HTR-8/SVneo (cell line): Measurements from ENCODE around the gene PSTPIP2.

Experiments used
- DNase-seq: peaks from one replicate; pipeline ENCODE4 v3.0.0; 2011; ENCODE audit warnings: low spot score, mixed read lengths; ENCODE audit not compliant: insufficient read length
- FAIRE-seq: peaks from 2 replicates; lab custom pipeline; 2011; peaks lifted over from hg19 to GRCh38; lab: Jason Lieb, UNC

PSTPIP2 gene

DNA sequence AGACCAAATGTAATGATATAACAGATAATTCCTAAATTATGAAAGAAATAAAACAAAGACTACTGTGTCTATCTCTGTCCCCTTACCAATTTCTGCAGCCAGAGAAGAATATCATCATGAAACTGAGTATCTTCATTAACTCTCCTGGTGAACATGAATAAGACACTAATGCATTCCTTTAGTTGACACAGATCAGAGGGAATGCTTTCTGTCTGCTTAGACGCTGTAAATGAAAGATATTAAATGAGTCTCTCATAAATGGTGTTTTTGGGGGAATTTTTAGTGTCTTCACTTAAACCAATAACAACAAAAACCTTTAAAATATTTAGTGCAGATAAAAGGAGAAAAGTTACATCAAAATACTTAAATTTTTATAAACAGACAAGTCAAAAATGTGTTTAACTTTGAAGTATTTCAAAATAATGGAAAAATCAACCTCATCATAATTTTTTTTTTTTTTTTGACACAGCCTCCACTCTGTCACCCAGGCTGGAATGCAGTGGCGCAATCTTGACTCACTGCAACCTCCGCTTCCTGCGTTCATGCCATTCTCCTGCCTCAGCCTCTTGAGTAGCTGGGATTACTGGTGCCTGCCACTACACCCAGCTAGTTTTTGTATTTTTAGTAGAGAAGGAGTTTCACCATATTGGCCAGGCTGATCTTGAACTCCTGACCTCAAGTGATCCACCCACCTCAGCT is 120.9 kb downstream of the PSTPIP2 start:
- DNase-seq: no peak
- FAIRE-seq: no peak

- no peak for FAIRE-seq
- DNase-seq: no peak
These were observed 126.4 kb downstream of the PSTPIP2 start for GRCh38 chr18:45945669-45946068.

GRCh38 chr18:45940724-45941123 is 131.3 kb downstream of the PSTPIP2 start:
- DNase-seq: no peak
- FAIRE-seq: no peak

DNA sequence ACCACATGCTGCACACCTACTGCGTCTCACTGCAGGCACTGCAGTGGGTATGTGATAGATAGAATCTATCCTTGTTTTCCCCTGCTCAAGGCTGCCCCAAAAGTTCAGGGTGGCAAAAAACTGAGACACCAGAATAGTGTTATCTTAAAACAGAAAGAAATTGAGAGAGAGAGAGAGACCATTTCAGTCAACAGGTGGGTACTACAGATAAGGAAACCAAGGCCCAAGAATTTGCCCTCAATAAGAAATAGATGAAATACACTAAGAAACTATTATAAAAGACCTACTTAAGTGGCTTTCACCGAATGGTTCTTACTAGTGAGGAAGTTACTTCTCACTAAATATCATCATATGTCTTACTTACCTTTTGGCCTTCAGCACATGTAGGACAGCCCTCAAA is 132.8 kb downstream of the PSTPIP2 start:
- DNase-seq: no peak
- FAIRE-seq: no peak

DNA sequence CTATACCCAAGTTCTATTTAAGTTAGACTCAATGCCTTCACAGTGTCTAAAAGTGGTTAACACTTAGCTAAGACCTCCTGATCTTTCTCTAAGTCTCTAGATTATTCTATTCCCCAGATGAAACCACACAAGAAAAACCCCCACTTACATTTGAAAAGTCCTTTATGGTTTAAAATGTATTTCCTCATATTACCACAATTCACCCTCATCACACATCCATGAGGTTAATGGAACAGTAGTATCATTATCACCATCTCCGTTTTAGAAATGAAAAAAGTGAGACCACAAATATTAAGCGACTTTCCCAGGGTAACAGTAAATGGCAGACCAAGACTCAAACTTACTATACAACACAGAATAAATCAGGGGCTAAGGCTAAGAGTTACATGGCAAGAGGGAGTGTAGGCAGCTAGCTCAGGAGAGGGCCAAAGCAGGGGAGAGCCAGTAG is 133.5 kb downstream of the PSTPIP2 start:
- DNase-seq: no peak
- no peak for FAIRE-seq

- FAIRE-seq (no peak), DNase-seq (no peak)
These were observed 136.3 kb downstream of the PSTPIP2 start for GRCh38 chr18:45935591-45936335.
